NT2/D1 (cell line): ENCODE data around the gene C6orf62.
"Not testable (repeated sequence)": the region's sequence is repeated elsewhere in the genome, so short reads cannot be mapped to it uniquely, and the experiment has no call there.

Experiments
- SUZ12 ChIP-seq: IDR thresholded peaks from 2 replicates; pipeline ENCODE4 v1.6.1; 2011; ENCODE audit not compliant: insufficient read length, insufficient read depth; ENCODE audit errors: extremely low read depth
- YY1 ChIP-seq: IDR thresholded peaks from 2 replicates; pipeline ENCODE4 v1.6.1; 2011; ENCODE audit not compliant: insufficient read length, insufficient read depth
- ZNF274 ChIP-seq: IDR thresholded peaks from 2 replicates; pipeline ENCODE4 v1.6.1; 2011; ENCODE audit warnings: mild to moderate bottlenecking, low read depth, low read length

DNA sequence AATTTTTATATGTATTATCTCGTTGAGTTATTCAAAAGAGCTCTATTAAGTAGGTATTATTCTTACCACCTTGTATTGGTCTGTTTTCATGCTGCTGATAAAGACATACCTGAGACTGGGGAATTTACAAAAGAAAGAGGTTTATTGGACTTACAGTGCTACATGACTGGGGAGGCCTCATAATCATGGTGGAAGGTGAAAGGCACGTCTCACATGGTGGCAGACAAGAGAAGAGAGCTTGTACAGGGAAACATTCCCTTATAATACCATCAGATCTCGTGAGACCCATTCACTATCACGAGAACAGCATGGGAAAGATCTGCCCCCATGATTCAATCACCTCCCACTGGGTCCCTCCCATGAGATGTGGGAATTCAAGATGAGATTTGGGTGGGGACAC is 35.4 kb upstream of the C6orf62 start:
- not testable (repeated sequence) for TF ChIP-seq YY1, ZNF274, SUZ12
